ENCODE results near the gene ECSIT. TPM values are rescaled to one million over a fixed set of nuclear protein-coding genes. Genes with fewer than 3 reads are reported as not detected.
"Not testable (repeated sequence)": the region's sequence is repeated elsewhere in the genome, so short reads cannot be mapped to it uniquely, and the experiment has no call there.

Gene ECSIT
- total and polyA plus RNA-seq, 2 experiments from 2014 or later, result 36.6 to 66.5 TPM

DNA sequence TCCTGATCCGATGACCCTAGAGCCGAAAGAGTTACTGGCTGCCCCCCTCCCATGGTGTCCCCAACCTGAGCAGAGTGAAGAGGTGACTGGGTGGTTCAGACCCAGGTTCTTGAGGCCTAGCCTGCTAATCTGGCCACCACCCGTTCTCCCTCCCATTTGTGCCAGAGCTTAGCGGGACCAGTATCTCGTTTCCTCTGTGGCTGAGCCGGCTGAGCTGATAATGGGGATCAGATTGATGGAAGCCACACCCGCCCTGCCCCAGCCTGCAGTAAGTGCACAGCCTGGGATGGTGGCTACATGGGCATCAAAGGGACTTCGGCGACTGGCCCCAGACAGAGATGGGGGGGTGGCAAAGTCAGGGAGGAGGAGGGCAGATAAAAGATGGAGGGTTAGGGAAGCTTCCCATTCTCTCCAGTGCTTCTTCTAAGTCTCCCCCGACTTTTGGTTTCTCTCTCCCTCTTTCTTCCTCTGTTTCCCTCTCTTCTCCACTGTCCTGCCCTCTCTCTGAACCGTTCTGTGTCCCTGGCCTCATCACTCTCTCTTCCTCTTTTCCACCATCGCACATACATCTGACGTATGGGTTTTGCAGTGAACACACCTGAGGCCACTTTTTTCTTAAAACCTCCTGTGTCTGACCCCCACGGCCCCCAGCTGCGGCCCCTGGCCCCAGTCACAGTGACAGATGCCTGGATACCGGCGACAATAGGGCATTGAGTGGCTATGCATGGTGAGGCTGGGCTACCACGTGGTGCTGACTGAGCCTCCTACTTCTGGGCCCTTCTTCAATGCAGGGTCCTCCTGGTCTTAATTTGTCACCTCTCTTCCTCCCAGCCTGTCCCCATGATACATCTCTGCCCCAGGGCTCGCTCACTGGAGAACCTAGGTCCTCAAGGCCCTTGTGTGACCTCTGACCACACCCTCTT, 50.5 kb downstream of the ECSIT start:
- DNase-seq (ENCODE audit: low spot score) (peak; percentile 20), ATAC-seq (no peak)
- H3K4me3 Mint-ChIP-seq, result no peak overlapping the region; the same call in 2 of the 3 replicates
- Histone ChIP-seq H2AFZ (no peak overlapping the region; the same call in 1 of the 2 replicates), H3K79me2 (replicated peaks; ENCODE audit: insufficient read depth) (no peaks in the 10 kb centered on the region), H3K4me3 (peak overlapping the region; percentile 61), H3K36me3 (ENCODE audit: insufficient read depth) (no peaks in the 10 kb centered on the region), H3K4me2 (no peak overlapping the region), H4K20me1 (replicated peaks; ENCODE audit: insufficient read depth) (no peaks in the 10 kb centered on the region), H3K4me1 (ENCODE audit: insufficient read depth) (peaks cover 8% of the 10 kb centered on the region), H3K27ac (ENCODE audit: low read depth) (no peak overlapping the region), H3K9me2 (ENCODE audit: insufficient read depth) (no peaks in the 10 kb centered on the region), H3F3A (replicated peaks; ENCODE audit: low read depth) (peaks cover 13% of the 10 kb centered on the region), H3K27me3 (ENCODE audit: insufficient read depth) (peaks cover 34% of the 10 kb centered on the region)
- H3K27me3 Mint-ChIP-seq (ENCODE audit: insufficient read depth, low read depth, poor library complexity), result peaks cover 42% of the 10 kb centered on the region
- peaks cover 6% of the 10 kb centered on the region for H3K4me1 Mint-ChIP-seq
- H3K27ac Mint-ChIP-seq, result no peak overlapping the region
- TF ChIP-seq NANOG (IDR thresholded peaks at IDR 0.05; ENCODE audit: borderline replicate concordance), result no peak
- no peaks in the 10 kb centered on the region; the same call in 2 of the 3 replicates for H3K36me3 Mint-ChIP-seq (ENCODE audit: low read depth)
- H3K9me3 Mint-ChIP-seq, result peaks cover 7% of the 10 kb centered on the region; the same call in 2 of the 3 replicates

DNA sequence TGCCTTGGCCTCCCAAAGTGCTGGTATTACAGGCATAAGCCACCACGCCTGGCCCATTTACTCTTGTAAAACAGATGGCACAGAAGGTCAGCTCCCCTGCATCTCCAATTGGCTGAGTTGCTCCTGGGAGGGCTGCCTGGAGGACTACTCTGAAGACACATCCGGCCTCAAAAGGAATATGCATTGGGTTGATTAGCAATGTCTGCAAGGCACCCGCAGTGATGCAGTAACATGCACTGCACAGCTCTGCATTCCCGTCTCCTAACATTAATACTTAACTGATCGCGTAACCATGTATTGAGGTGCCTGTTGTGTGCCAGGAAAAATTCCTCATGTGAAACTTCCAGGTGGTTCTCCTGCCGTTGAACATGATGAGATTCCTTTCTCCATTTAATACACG, 53.1 kb downstream of the ECSIT start:
- ATAC-seq (no peak), DNase-seq (ENCODE audit: low spot score) (no peak)
- Histone ChIP-seq H3K27me3 (ENCODE audit: insufficient read depth) (peaks cover 11% of the 10 kb centered on the region), H3F3A (replicated peaks; ENCODE audit: low read depth) (no peaks in the 10 kb centered on the region; the same call in 1 of the 2 replicates), H3K4me3 (no peak overlapping the region), H3K79me2 (replicated peaks; ENCODE audit: insufficient read depth) (no peaks in the 10 kb centered on the region), H3K27ac (ENCODE audit: low read depth) (no peak overlapping the region), H3K36me3 (ENCODE audit: insufficient read depth) (no peaks in the 10 kb centered on the region), H3K4me2 (no peak overlapping the region), H2AFZ (no peak overlapping the region), H3K4me1 (ENCODE audit: insufficient read depth) (no peaks in the 10 kb centered on the region), H4K20me1 (replicated peaks; ENCODE audit: insufficient read depth) (no peaks in the 10 kb centered on the region), H3K9me2 (ENCODE audit: insufficient read depth) (no peaks in the 10 kb centered on the region)
- no peaks in the 10 kb centered on the region; the same call in 2 of the 3 replicates for H3K36me3 Mint-ChIP-seq (ENCODE audit: low read depth)
- TF ChIP-seq, protein P1, sequence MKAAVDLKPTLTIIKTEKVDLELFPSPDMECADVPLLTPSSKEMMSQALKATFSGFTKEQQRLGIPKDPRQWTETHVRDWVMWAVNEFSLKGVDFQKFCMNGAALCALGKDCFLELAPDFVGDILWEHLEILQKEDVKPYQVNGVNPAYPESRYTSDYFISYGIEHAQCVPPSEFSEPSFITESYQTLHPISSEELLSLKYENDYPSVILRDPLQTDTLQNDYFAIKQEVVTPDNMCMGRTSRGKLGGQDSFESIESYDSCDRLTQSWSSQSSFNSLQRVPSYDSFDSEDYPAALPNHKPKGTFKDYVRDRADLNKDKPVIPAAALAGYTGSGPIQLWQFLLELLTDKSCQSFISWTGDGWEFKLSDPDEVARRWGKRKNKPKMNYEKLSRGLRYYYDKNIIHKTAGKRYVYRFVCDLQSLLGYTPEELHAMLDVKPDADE (IDR thresholded peaks at IDR 0.05), result no peak
- no peaks in the 10 kb centered on the region; the same call in 2 of the 3 replicates for H3K4me1 Mint-ChIP-seq
- H3K4me3 Mint-ChIP-seq, result no peak overlapping the region; the same call in 2 of the 3 replicates
- H3K27me3 Mint-ChIP-seq (ENCODE audit: insufficient read depth, low read depth, poor library complexity), result peaks cover 28% of the 10 kb centered on the region
- no peak overlapping the region for H3K27ac Mint-ChIP-seq
- peaks cover 3% of the 10 kb centered on the region; the same call in 2 of the 3 replicates for H3K9me3 Mint-ChIP-seq

DNA sequence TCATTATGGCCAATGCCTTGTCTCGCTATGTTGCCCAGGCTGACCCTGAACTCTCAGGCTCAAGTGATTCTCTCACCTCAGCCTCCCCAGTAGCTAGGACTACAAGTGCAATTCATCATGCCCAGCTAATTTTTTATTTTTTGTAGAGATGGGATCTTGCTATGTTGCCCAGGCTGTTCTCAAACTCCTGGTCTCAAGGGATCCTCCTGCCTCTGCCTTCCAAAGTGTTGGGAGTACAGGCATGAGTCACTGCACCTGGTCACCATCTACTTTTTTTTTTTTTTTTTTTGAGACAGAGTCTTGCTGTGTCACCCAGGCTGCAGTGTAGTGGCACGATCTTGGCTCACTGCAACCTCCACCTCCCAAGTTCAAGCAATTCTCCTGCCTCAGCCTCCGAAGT, 53.6 kb downstream of the ECSIT start:
- H3K36me3 ChIP-seq (ENCODE audit: insufficient read depth); H3K36me3 Mint-ChIP-seq (ENCODE audit: low read depth); H3K27ac ChIP-seq (ENCODE audit: low read depth); H3F3A ChIP-seq (replicated peaks; ENCODE audit: low read depth); ATAC-seq; H3K4me2 ChIP-seq; H3K4me1 ChIP-seq (ENCODE audit: insufficient read depth); H3K27me3 ChIP-seq (ENCODE audit: insufficient read depth); H3K4me1 Mint-ChIP-seq; H3K79me2 ChIP-seq (replicated peaks; ENCODE audit: insufficient read depth); H4K20me1 ChIP-seq (replicated peaks; ENCODE audit: insufficient read depth); H3K4me3 Mint-ChIP-seq; H3K4me3 ChIP-seq; DNase-seq (ENCODE audit: low spot score); H3K27ac Mint-ChIP-seq; H3K9me3 Mint-ChIP-seq; H3K9me2 ChIP-seq (ENCODE audit: insufficient read depth); H2AFZ ChIP-seq: not testable (repeated sequence)
- H3K27me3 Mint-ChIP-seq (ENCODE audit: insufficient read depth, low read depth, poor library complexity), result peaks cover 26% of the 10 kb centered on the region

Measured in GM23338 (cell line).